ENCODE data around the gene S100A13.

- TF ChIP-seq, protein P1, sequence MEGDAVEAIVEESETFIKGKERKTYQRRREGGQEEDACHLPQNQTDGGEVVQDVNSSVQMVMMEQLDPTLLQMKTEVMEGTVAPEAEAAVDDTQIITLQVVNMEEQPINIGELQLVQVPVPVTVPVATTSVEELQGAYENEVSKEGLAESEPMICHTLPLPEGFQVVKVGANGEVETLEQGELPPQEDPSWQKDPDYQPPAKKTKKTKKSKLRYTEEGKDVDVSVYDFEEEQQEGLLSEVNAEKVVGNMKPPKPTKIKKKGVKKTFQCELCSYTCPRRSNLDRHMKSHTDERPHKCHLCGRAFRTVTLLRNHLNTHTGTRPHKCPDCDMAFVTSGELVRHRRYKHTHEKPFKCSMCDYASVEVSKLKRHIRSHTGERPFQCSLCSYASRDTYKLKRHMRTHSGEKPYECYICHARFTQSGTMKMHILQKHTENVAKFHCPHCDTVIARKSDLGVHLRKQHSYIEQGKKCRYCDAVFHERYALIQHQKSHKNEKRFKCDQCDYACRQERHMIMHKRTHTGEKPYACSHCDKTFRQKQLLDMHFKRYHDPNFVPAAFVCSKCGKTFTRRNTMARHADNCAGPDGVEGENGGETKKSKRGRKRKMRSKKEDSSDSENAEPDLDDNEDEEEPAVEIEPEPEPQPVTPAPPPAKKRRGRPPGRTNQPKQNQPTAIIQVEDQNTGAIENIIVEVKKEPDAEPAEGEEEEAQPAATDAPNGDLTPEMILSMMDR (IDR thresholded peaks at IDR 0.05 in 4 of 5, conservative IDR thresholded peaks at IDR 0.05 in 1 of 5), result no peak
- no peak for TF ChIP-seq POLR2A (IDR thresholded peaks at IDR 0.05)
These were observed 10.4 kb downstream of the S100A13 start for GRCh38 chr1:153616917-153617311.
